Skeletal muscle tissue (tissue), 1 donor: ENCODE results near the gene SEMA4F. TPM values are rescaled to one million over a fixed set of nuclear protein-coding genes. Genes with fewer than 3 reads are reported as not detected.

Source experiments
- total RNA-seq: library from RNA; depleted of rRNA; stranded (reverse); fragments of >200 nt; gene quantifications from one replicate; pipeline ENCODE4 v1.2.3, GENCODE V29; 2014

SEMA4F gene
- total RNA-seq, 1 donor from 2014 or later = 1.6 TPM

Other genes with a start within 250 kb of the SEMA4F start
- 0.52 TPM for gene C2orf81, start 232.6 kb upstream of the SEMA4F start, total RNA-seq
- gene WDR54, start 232.5 kb upstream of the SEMA4F start, total RNA-seq = 5.7 TPM
- 26.6 TPM for gene RTKN, start 212.3 kb upstream of the SEMA4F start, total RNA-seq
- 12.5 TPM for gene INO80B, start 199.2 kb upstream of the SEMA4F start, total RNA-seq
- 27.1 TPM for gene WBP1, start 195.8 kb upstream of the SEMA4F start, total RNA-seq
- 35.0 TPM for gene MOGS, start 188.9 kb upstream of the SEMA4F start, total RNA-seq
- 25.1 TPM for gene MRPL53, start 181.6 kb upstream of the SEMA4F start, total RNA-seq
- 30.3 TPM for gene CCDC142, start 171.2 kb upstream of the SEMA4F start, total RNA-seq
- 4.2 TPM for gene TTC31, start 171.2 kb upstream of the SEMA4F start, total RNA-seq
- gene LBX2, start 154.6 kb upstream of the SEMA4F start, total RNA-seq = not detected
- 6.8 TPM for gene PCGF1, start 146.6 kb upstream of the SEMA4F start, total RNA-seq
- gene TLX2, start 139.8 kb upstream of the SEMA4F start, total RNA-seq = not detected
- gene DQX1, start 128.0 kb upstream of the SEMA4F start, total RNA-seq = not detected
- 57.4 TPM for gene AUP1, start 124.5 kb upstream of the SEMA4F start, total RNA-seq
- gene HTRA2, start 124.3 kb upstream of the SEMA4F start, total RNA-seq = 42.3 TPM
- gene LOXL3, start 100.3 kb upstream of the SEMA4F start, total RNA-seq = 8.4 TPM
- gene DOK1, start 99.5 kb upstream of the SEMA4F start, total RNA-seq = 12.0 TPM
- not detected for gene M1AP, start 5.9 kb upstream of the SEMA4F start, total RNA-seq
- 5.7 TPM for gene HK2, start 179.9 kb downstream of the SEMA4F start, total RNA-seq